HG02678 (cell line): ENCODE results near the gene PTPRD.

Experiments
- ATAC-seq: cut with Tn5 transposase; IDR thresholded peaks from one replicate; pipeline ENCODE4 v1.9.1; 2021; ENCODE audit warnings: mild to moderate bottlenecking, moderate library complexity; ENCODE audit not compliant: unreplicated experiment

Gene PTPRD

GRCh38 chr9:8332871-8333270, 2279.9 kb downstream of the PTPRD start:
- no peak for ATAC-seq

- ATAC-seq, result no peak
Measured at GRCh38 chr9:8332331-8332650, 2280.5 kb downstream of the PTPRD start.

GRCh38 chr9:8331507-8332330, 2281.1 kb downstream of the PTPRD start:
- no peak for ATAC-seq

GRCh38 chr9:8329561-8330283, 2283.1 kb downstream of the PTPRD start:
- no peak for ATAC-seq

- ATAC-seq, result no peak
Measured at GRCh38 chr9:8315211-8315610, 2297.6 kb downstream of the PTPRD start.

- no peak for ATAC-seq
Measured at GRCh38 chr9:8309258-8309657, 2303.5 kb downstream of the PTPRD start.

- no peak for ATAC-seq
Measured at GRCh38 chr9:8304720-8305119, 2308.1 kb downstream of the PTPRD start.

- no peak for ATAC-seq
Measured at GRCh38 chr9:8301296-8301695, 2311.5 kb downstream of the PTPRD start.

GRCh38 chr9:8297047-8297446, 2315.8 kb downstream of the PTPRD start:
- no peak for ATAC-seq

- no peak for ATAC-seq
Measured at GRCh38 chr9:8292657-8293056, 2320.1 kb downstream of the PTPRD start.

GRCh38 chr9:8289681-8290080, 2323.1 kb downstream of the PTPRD start:
- no peak for ATAC-seq

GRCh38 chr9:8287970-8288369, 2324.8 kb downstream of the PTPRD start:
- ATAC-seq, result no peak

GRCh38 chr9:8287501-8287900, 2325.3 kb downstream of the PTPRD start:
- no peak for ATAC-seq

GRCh38 chr9:8284884-8285283, 2327.9 kb downstream of the PTPRD start:
- ATAC-seq, result no peak

GRCh38 chr9:8282535-8282934, 2330.3 kb downstream of the PTPRD start:
- no peak for ATAC-seq

- ATAC-seq, result no peak
Measured at GRCh38 chr9:8280811-8281210, 2332.0 kb downstream of the PTPRD start.

- no peak for ATAC-seq
Measured at GRCh38 chr9:8278048-8278447, 2334.8 kb downstream of the PTPRD start.

- ATAC-seq, result no peak
Measured at GRCh38 chr9:8270235-8270634, 2342.6 kb downstream of the PTPRD start.

- ATAC-seq, result no peak
Measured at GRCh38 chr9:8268881-8269280, 2343.9 kb downstream of the PTPRD start.

GRCh38 chr9:8268216-8268878, 2344.5 kb downstream of the PTPRD start:
- no peak for ATAC-seq

GRCh38 chr9:8267636-8268035, 2345.2 kb downstream of the PTPRD start:
- ATAC-seq, result no peak

- no peak for ATAC-seq
Measured at GRCh38 chr9:8266861-8267260, 2345.9 kb downstream of the PTPRD start.
